Measurements from ENCODE around the gene ASCC1. TPM values are rescaled to one million over a fixed set of nuclear protein-coding genes. Genes with fewer than 3 reads are reported as not detected.

The ASCC1 gene
- total RNA-seq, 8 experiments from 2014 or later, result 28.1 to 51.0 (median 37.3) TPM

- ATAC-seq (replicated peaks in 6 of 8), result no peak
- in situ Hi-C loops (cut with MboI; ENCODE audit: low pct_unique_long_range_greater_than_20kb in 2 of 9, low sequenced_read_pairs in 9 of 9, unreplicated experiment in 9 of 9), result loop anchor here in 1 of 9 experiments (25.0 kb wide), 1 partner anchor 263 kb away; no protein-coding TSS in a partner anchor
- peaks cover 17 to 21% of the 10 kb centered on the region in 2 donors for H3K4me1 ChIP-seq (replicated peaks in 1 of 2)
- H3K27ac ChIP-seq, result no peak overlapping the region
- 78 to 100% (median 86%) methylated on average over 1 to 5 of the region's 14 CpGs; no CpG with 5 or more reads in 4 of the 10 experiments for WGBS, 10 experiments
- H3K4me3 ChIP-seq, result no peak overlapping the region
These were observed 142.1 kb downstream of the ASCC1 start for GRCh38 chr10:72073708-72074573.

DNA sequence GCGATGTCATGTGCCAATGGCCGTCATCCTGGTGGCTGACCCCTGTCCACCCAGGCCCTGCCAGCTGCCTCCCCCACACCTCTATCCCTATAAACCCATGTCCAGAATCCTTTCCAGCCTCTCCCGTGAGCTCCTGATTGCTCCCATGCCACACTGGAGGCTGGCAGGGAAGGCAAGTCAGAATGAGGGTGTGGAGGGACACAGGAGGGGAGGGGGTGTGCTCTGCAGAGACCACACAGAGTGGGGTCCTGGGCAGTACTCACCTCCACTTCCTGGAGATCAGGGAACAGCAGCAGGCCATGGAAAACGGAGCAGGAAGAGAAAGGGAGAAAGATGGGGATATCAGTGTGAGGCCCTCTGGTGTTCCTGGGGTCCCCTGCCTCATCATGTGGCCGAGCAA lies 143.4 kb downstream of the ASCC1 start:
- in situ Hi-C loops (cut with MboI; ENCODE audit: low pct_unique_long_range_greater_than_20kb in 2 of 9, low sequenced_read_pairs in 9 of 9, unreplicated experiment in 9 of 9), result loop anchor here in 1 of 9 experiments (25.0 kb wide), 1 partner anchor 265 kb away; no protein-coding TSS in a partner anchor
- no peak overlapping the region for H3K4me3 ChIP-seq
- ATAC-seq (replicated peaks in 6 of 8), result no peak
- 40% methylated on average over 1 of the region's 5 CpGs; no CpG with 5 or more reads in 9 of the 10 experiments for WGBS, 10 experiments
- peaks cover 21 to 24% of the 10 kb centered on the region in 2 donors for H3K4me1 ChIP-seq (replicated peaks in 1 of 2)
- H3K27ac ChIP-seq, result no peak overlapping the region

- no peak overlapping the region for H3K4me3 ChIP-seq
- peaks cover 21 to 24% of the 10 kb centered on the region in 2 donors for H3K4me1 ChIP-seq (replicated peaks in 1 of 2)
- no peak overlapping the region for H3K27ac ChIP-seq
- no peak for ATAC-seq (replicated peaks in 6 of 8)
- 60 to 100% (median 95%) methylated on average over 1 to 3 of the region's 5 CpGs; no CpG with 5 or more reads in 7 of the 10 experiments for WGBS, 10 experiments
- in situ Hi-C loops (cut with MboI; ENCODE audit: low pct_unique_long_range_greater_than_20kb in 2 of 9, low sequenced_read_pairs in 9 of 9, unreplicated experiment in 9 of 9), result loop anchor here in 1 of 9 experiments (25.0 kb wide), 1 partner anchor 265 kb away; no protein-coding TSS in a partner anchor
These were observed 144.0 kb downstream of the ASCC1 start for GRCh38 chr10:72072046-72072445.

DNA sequence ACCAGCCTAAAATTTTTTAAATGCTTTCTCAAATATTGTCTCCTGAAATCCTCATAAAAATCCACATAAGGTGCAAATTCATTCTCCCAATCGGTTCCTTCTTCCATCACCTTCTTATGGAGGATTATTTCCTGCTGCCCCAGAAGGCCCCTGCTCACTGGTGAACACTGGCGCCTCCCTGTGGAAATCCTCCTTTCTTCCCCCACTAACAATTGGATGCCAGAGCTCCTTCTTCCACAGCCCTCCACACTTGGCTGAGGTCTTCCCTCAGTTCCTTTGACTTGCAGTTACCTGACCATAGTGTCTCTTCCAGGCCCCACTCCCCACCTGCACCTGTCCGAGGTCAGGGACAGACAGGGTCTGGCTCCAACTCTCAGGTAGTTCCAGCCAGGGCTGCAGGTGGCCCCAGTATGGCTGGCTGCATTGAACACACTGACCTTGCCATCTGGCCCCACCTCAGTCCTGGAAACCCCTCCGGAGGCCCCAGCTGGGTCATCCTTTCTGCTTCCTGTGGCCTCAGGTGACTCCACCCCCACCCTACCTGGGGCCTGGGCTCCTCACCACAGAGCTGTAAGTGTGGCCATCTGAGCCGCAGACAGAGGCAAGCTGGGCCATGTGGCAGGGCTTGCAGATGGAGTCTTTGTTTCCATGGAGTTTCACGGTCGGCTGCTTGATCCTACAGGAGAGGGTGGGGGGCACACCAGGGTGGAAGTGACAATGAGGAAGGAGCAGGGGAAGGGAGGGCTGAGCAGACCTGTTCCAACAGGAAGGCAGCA lies 146.1 kb downstream of the ASCC1 start:
- peak in 5 of 8 experiments; percentile 81 to 94 (median 90) for ATAC-seq (replicated peaks in 6 of 8)
- in situ Hi-C loops (cut with MboI; ENCODE audit: low pct_unique_long_range_greater_than_20kb in 2 of 9, low sequenced_read_pairs in 9 of 9, unreplicated experiment in 9 of 9), result loop anchor here in 1 of 9 experiments (25.0 kb wide), 1 partner anchor 267 kb away; no protein-coding TSS in a partner anchor
- Histone ChIP-seq H3K27ac (peak overlapping the region in 1 of 2 donors; percentile 28), H3K4me1 (replicated peaks in 1 of 2) (peaks cover 21 to 24% of the 10 kb centered on the region in 2 donors), H3K4me3 (no peak overlapping the region)
- WGBS, 10 experiments, result 20 to 100% (median 96%) methylated on average over 1 to 3 of the region's 7 CpGs; no CpG with 5 or more reads in 3 of the 10 experiments

GRCh38 chr10:72068901-72069446 lies 147.1 kb downstream of the ASCC1 start:
- H3K4me1 ChIP-seq (replicated peaks in 1 of 2), result peaks cover 21 to 24% of the 10 kb centered on the region in 2 donors
- 43 to 97% (median 80%) methylated on average over 1 to 8 of the region's 12 CpGs; no CpG with 5 or more reads in 1 of the 10 experiments for WGBS, 10 experiments
- in situ Hi-C loops (cut with MboI; ENCODE audit: low pct_unique_long_range_greater_than_20kb in 2 of 9, low sequenced_read_pairs in 9 of 9, unreplicated experiment in 9 of 9), result loop anchor here in 1 of 9 experiments (25.0 kb wide), 1 partner anchor 268 kb away; no protein-coding TSS in a partner anchor
- no peak overlapping the region for H3K4me3 ChIP-seq
- peak in 4 of 8 experiments; percentile 19 to 35 (median 28) for ATAC-seq (replicated peaks in 6 of 8)
- H3K27ac ChIP-seq, result peak overlapping the region in 1 of 2 donors; percentile 25

- no peak for ATAC-seq (replicated peaks in 6 of 8)
These were observed 147.8 kb downstream of the ASCC1 start for GRCh38 chr10:72068126-72068765.

GRCh38 chr10:72067463-72068125 lies 148.5 kb downstream of the ASCC1 start:
- Histone ChIP-seq H3K27ac (no peak overlapping the region), H3K4me1 (replicated peaks in 1 of 2) (peaks cover 21 to 24% of the 10 kb centered on the region in 2 donors), H3K4me3 (no peak overlapping the region)
- WGBS, 10 experiments, result 55 to 100% (median 94%) methylated on average over 2 to 4 of the region's 13 CpGs; no CpG with 5 or more reads in 7 of the 10 experiments
- in situ Hi-C loops (cut with MboI; ENCODE audit: low pct_unique_long_range_greater_than_20kb in 2 of 9, low sequenced_read_pairs in 9 of 9, unreplicated experiment in 9 of 9), result loop anchor here in 1 of 9 experiments (25.0 kb wide), 1 partner anchor 270 kb away; no protein-coding TSS in a partner anchor
- ATAC-seq (replicated peaks in 6 of 8), result no peak

More at GRCh38 chr10:72068126-72068765, 147.8 kb downstream of the ASCC1 start:
- no CpG with 5 or more reads among the region's 11 CpGs for WGBS, 10 experiments
- in situ Hi-C loops (cut with MboI; ENCODE audit: low pct_unique_long_range_greater_than_20kb in 2 of 9, low sequenced_read_pairs in 9 of 9, unreplicated experiment in 9 of 9), result loop anchor here in 1 of 9 experiments (25.0 kb wide), 1 partner anchor 269 kb away; no protein-coding TSS in a partner anchor
- Histone ChIP-seq H3K27ac (peak overlapping the region in 1 of 2 donors; percentile 25), H3K4me3 (no peak overlapping the region), H3K4me1 (replicated peaks in 1 of 2) (peaks cover 21 to 24% of the 10 kb centered on the region in 2 donors)

- in situ Hi-C loops (cut with MboI; ENCODE audit: low pct_unique_long_range_greater_than_20kb in 2 of 9, low sequenced_read_pairs in 9 of 9, unreplicated experiment in 9 of 9), result loop anchor here in 1 of 9 experiments (25.0 kb wide), 1 partner anchor 271 kb away; no protein-coding TSS in a partner anchor
- ATAC-seq (replicated peaks in 6 of 8), result no peak
- peaks cover 26 to 27% of the 10 kb centered on the region in 2 donors for H3K4me1 ChIP-seq (replicated peaks in 1 of 2)
- no peak overlapping the region for H3K27ac ChIP-seq
- 66 to 97% (median 80%) methylated on average over 3 to 10 of the region's 18 CpGs; no CpG with 5 or more reads in 1 of the 10 experiments for WGBS, 10 experiments
- no peak overlapping the region for H3K4me3 ChIP-seq
These were observed 149.5 kb downstream of the ASCC1 start for GRCh38 chr10:72066318-72067284.

DNA sequence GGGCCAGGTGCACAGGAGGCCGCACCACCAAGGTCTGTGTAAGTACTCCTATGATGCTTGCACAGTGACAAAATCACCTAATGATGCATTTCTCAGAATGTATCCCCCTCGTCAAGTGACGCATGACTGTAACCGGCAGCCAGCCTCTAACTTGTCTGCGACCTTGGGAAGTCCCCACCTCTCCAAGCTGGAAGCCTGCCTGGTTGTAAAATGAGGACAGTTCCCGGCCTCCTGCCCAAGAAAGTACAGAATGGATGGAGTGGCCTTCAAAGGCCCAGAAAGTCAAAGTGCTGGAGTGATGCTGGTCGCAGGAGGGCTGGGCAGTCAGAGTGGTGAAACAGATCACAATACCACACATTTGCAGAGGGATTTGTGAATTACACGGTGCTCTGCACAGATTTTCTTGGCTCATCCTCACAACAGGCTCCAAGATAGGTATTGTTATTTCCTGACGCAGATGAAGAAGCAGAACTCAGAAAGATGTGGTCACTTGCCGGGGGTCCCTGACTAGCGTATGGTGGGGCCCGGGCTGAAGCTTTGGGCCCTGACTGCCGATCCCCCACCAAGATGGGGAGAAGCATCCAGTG lies 150.5 kb downstream of the ASCC1 start:
- Histone ChIP-seq H3K4me1 (replicated peaks in 1 of 2) (peaks cover 25 to 29% of the 10 kb centered on the region in 2 donors), H3K27ac (no peak overlapping the region), H3K4me3 (no peak overlapping the region)
- in situ Hi-C loops (cut with MboI; ENCODE audit: low pct_unique_long_range_greater_than_20kb in 2 of 9, low sequenced_read_pairs in 9 of 9, unreplicated experiment in 9 of 9), result loop anchor here in 1 of 9 experiments (25.0 kb wide), 1 partner anchor 272 kb away; no protein-coding TSS in a partner anchor
- WGBS, 10 experiments, result 38 to 100% (median 86%) methylated on average over 1 to 4 of the region's 13 CpGs; no CpG with 5 or more reads in 4 of the 10 experiments
- ATAC-seq (replicated peaks in 6 of 8), result no peak

GRCh38 chr10:72063703-72064391 lies 152.2 kb downstream of the ASCC1 start:
- 50 to 100% (median 100%) methylated on average over 1 to 5 of the region's 9 CpGs; no CpG with 5 or more reads in 3 of the 10 experiments for WGBS, 10 experiments
- in situ Hi-C loops (cut with MboI; ENCODE audit: low pct_unique_long_range_greater_than_20kb in 2 of 9, low sequenced_read_pairs in 9 of 9, unreplicated experiment in 9 of 9), result loop anchor here in 1 of 9 experiments (25.0 kb wide), 1 partner anchor 273 kb away; no protein-coding TSS in a partner anchor
- H3K4me3 ChIP-seq, result no peak overlapping the region
- ATAC-seq (replicated peaks in 6 of 8), result peak in 3 of 8 experiments; percentile 43 to 95 (median 95)
- peaks cover 8 to 12% of the 10 kb centered on the region in 2 donors for H3K4me1 ChIP-seq (replicated peaks in 1 of 2)
- H3K27ac ChIP-seq, result no peak overlapping the region
